Measurements from ENCODE around the gene GIGYF1.

Gene GIGYF1

GRCh38 chr7:100683659-100684533 lies 10.2 kb downstream of the GIGYF1 start:
- no peak for DNase-seq

- DNase-seq, result no peak
Observed at GRCh38 chr7:100682991-100683658, 10.9 kb downstream of the GIGYF1 start.

GRCh38 chr7:100682228-100682741 lies 11.8 kb downstream of the GIGYF1 start:
- DNase-seq, result no peak

GRCh38 chr7:100681491-100682227 lies 12.4 kb downstream of the GIGYF1 start:
- DNase-seq, result no peak

- peak; percentile 23 for DNase-seq
Observed at GRCh38 chr7:100680576-100681271, 13.3 kb downstream of the GIGYF1 start.

- DNase-seq, result no peak
Observed at GRCh38 chr7:100679927-100680575, 14.0 kb downstream of the GIGYF1 start.

GRCh38 chr7:100679129-100679926 lies 14.7 kb downstream of the GIGYF1 start:
- DNase-seq, result no peak

GRCh38 chr7:100678291-100678984 lies 15.6 kb downstream of the GIGYF1 start:
- DNase-seq, result no peak

- DNase-seq, result no peak
Observed at GRCh38 chr7:100677308-100678267, 16.5 kb downstream of the GIGYF1 start.

GRCh38 chr7:100676501-100677306 lies 17.3 kb downstream of the GIGYF1 start:
- DNase-seq, result no peak

GRCh38 chr7:100675581-100676350 lies 18.3 kb downstream of the GIGYF1 start:
- DNase-seq, result peak; percentile 78

- DNase-seq, result no peak
Observed at GRCh38 chr7:100675105-100675451, 19.0 kb downstream of the GIGYF1 start.

- DNase-seq, result peak; percentile 58
Observed at GRCh38 chr7:100674411-100675104, 19.5 kb downstream of the GIGYF1 start.

- peak; percentile 64 for DNase-seq
Observed at GRCh38 chr7:100673942-100674410, 20.1 kb downstream of the GIGYF1 start.

GRCh38 chr7:100673302-100673941 lies 20.6 kb downstream of the GIGYF1 start, which contains the start of gene GNB2:
GNB2 (plus strand) TSS chr7:100673740; CDS start chr7:100676266, 2,526 bp downstream.
- peak; percentile 99 for DNase-seq

Data from NCI-H82 (cell line).